HepG2 (cell line): ENCODE measurements around the gene KHK. TPM values are rescaled to one million over a fixed set of nuclear protein-coding genes. Genes with fewer than 3 reads are reported as not detected.

Experiments
- CHCHD3 ChIP-seq: sonication (generic); formaldehyde crosslinking; IDR thresholded peaks from 2 replicates; pipeline ENCODE4 v1.8.0; 2022; ENCODE audit warnings: mild to moderate bottlenecking, missing genetic modification reagents, moderate library complexity
- CHD2 ChIP-seq: IDR thresholded peaks from 2 replicates; pipeline ENCODE4 v1.6.1; 2011; ENCODE audit warnings: low read depth, low read length, improper control_type of control experiment
- ELK4 ChIP-seq: sonication (generic); formaldehyde crosslinking; IDR thresholded peaks from 2 replicates; pipeline ENCODE4 v1.9.0; 2021; ENCODE audit warnings: missing genetic modification reagents, borderline replicate concordance
- GLI4 ChIP-seq: sonication (generic); formaldehyde crosslinking; IDR thresholded peaks from 2 replicates; pipeline ENCODE4 v1.5.1; 2020; ENCODE audit warnings: missing genetic modification reagents, mild to moderate bottlenecking, moderate library complexity, borderline replicate concordance
- GRHL1 ChIP-seq: sonication (generic); formaldehyde crosslinking; conservative IDR thresholded peaks from 2 replicates; pipeline ENCODE4 v1.8.0; 2022; ENCODE audit warnings: missing genetic modification reagents
- MIER2 ChIP-seq: IDR thresholded peaks from 2 replicates; pipeline ENCODE4 v1.6.1; 2016; ENCODE audit warnings: missing biosample characterization, missing genetic modification reagents
- NCOA5 ChIP-seq: sonication (generic); formaldehyde crosslinking; IDR thresholded peaks from 2 replicates; pipeline ENCODE4 v1.4.0; 2020; ENCODE audit warnings: missing genetic modification reagents
- TCF12 ChIP-seq, 2 experiments: fragments of 450-650 bp in 1 of 2; sonication (generic) in 1 of 2; formaldehyde crosslinking in 1 of 2; IDR thresholded peaks; 2 replicates each; pipeline versions ENCODE4 v1.6.1 to v1.8.0; 2017 to 2022; ENCODE audit warnings: antibody characterized with exemption in 1 of 2, mild to moderate bottlenecking in 1 of 2, missing genetic modification reagents in 1 of 2, moderate library complexity in 1 of 2
- TEAD2 ChIP-seq: sonication (generic); formaldehyde crosslinking; IDR thresholded peaks from 2 replicates; pipeline ENCODE4 v1.9.0; 2021; ENCODE audit warnings: missing genetic modification reagents
- ZBTB33 ChIP-seq: sonication (generic); formaldehyde crosslinking; IDR thresholded peaks from 2 replicates; pipeline ENCODE4 v1.4.0; 2020; ENCODE audit warnings: missing genetic modification reagents
- ZFP1 ChIP-seq: IDR thresholded peaks from 2 replicates; pipeline ENCODE4 v1.6.1; 2016
- ZFP91 ChIP-seq: sonication (generic); formaldehyde crosslinking; IDR thresholded peaks from 2 replicates; pipeline ENCODE4 v1.9.0; 2022; ENCODE audit warnings: missing genetic modification reagents, mild to moderate bottlenecking, borderline replicate concordance
- ZMYM4 ChIP-seq: sonication (generic); formaldehyde crosslinking; IDR thresholded peaks from 2 replicates; pipeline ENCODE4 v1.8.1; 2023; ENCODE audit warnings: mild to moderate bottlenecking, missing genetic modification reagents
- ZNF367 ChIP-seq: sonication (generic); formaldehyde crosslinking; IDR thresholded peaks from 2 replicates; pipeline ENCODE4 v1.4.0; 2020; ENCODE audit warnings: missing genetic modification reagents, borderline replicate concordance
- ZNF446 ChIP-seq: sonication (generic); formaldehyde crosslinking; IDR thresholded peaks from 2 replicates; pipeline ENCODE4 v1.5.0; 2020; ENCODE audit warnings: mild to moderate bottlenecking, missing genetic modification reagents
- ZNF513 ChIP-seq: sonication (generic); formaldehyde crosslinking; conservative IDR thresholded peaks from 2 replicates; pipeline ENCODE4 v1.5.0; 2020; ENCODE audit warnings: missing genetic modification reagents
- ZNF776 ChIP-seq: sonication (generic); formaldehyde crosslinking; IDR thresholded peaks from 2 replicates; pipeline ENCODE4 v1.4.0; 2020; ENCODE audit warnings: mild to moderate bottlenecking, missing genetic modification reagents
- ZNF792 ChIP-seq: IDR thresholded peaks from 2 replicates; pipeline ENCODE4 v1.6.1; 2016
- polyA plus RNA-seq, 8 experiments: library from polyadenylated mRNA; depleted of rRNA in 3 of 8; stranded (reverse) in 7 of 8; unstranded in 1 of 8; fragments of >200 nt; fragmentation: Illumina TruSeq in 4 of 8; extraction: Trizol in 4 of 8; gene quantifications; 2 replicates each; pipeline versions ENCODE4 v1.2.1 to v1.2.3, GENCODE V29; 2011 to 2016; ENCODE audit warnings: low read depth in 4 of 8, missing spikeins in 1 of 8, mixed read lengths in 1 of 8; ENCODE audit not compliant: insufficient read depth in 1 of 8
- total RNA-seq, 5 experiments: library from RNA; depleted of rRNA; stranded (reverse); fragments of >200 nt; fragmentation: Illumina TruSeq; extraction: Trizol; gene quantifications; 2 replicates each; pipeline ENCODE4 v1.2.3, GENCODE V29; 2016; ENCODE audit warnings: low read depth in 1 of 5
- TF ChIP-seq, protein P1 (sequence below): sonication (generic); formaldehyde crosslinking; IDR thresholded peaks from 2 replicates; pipeline ENCODE4 v1.4.0; 2020; ENCODE audit warnings: missing genetic modification reagents, borderline replicate concordance

KHK gene
- total and polyA plus RNA-seq, 2 of the 13 experiments (the other 11 are each of a cell fraction or from before 2014, with no cell fraction given): 40.9 to 99.2 TPM

DNA sequence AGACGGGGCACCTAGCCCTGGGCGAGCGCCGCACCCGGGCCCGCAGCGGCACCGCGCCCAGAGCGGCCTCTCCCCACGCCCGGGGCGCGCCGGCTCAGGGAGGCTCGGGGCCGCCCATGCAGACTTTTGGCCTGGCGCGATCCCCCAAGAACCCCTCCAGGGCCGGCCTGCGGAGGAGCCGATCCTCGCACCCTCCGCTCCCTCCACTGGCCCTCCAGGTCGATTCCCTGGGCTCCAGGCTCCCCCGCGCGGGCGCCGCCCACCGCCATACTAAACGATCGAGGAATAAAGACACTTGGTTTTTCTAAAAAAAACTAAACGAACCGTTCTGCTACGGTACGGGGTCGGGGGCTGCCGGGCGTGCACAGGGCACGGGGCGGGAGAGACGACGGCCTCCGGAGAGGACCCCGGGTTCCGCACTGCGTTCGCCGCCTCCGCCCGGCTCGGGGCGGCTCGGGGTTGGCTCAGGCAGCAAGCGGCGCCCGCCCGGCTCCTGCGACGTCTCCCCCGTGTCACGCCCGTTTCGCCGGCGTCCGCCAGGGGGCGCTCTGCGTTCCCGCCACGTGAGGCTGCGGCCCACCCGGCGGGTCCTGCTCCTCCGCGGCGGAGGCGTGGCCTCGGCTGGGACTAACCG, 365 bp upstream of the KHK start (continued):
- TF ChIP-seq ZBTB33 (peak; percentile 84), ZNF367 (CRISPR knock-in tag) (no peak; the same call in 1 of the 2 replicates), ZMYM4 (CRISPR knock-in tag) (no peak), GLI4 (CRISPR knock-in tag) (no peak; the same call in 1 of the 2 replicates), ZNF792 (CRISPR knock-in tag) (peak; percentile 92), ZNF446 (0 out of 2 replicates have a peak, but pooled peaks have one; percentile 83), MIER2 (peak; percentile 22; the same call in 1 of the 2 replicates), GRHL1 (no peak), TCF12 (IDR thresholded peaks at IDR 0.05) (no peak), TCF12 (CRISPR knock-in tag; IDR thresholded peaks at IDR 0.05) (no peak), CHD2 (no peak), ZNF776 (CRISPR knock-in tag) (no peak; the same call in 1 of the 2 replicates), CHCHD3 (CRISPR knock-in tag) (peak; percentile 22; the same call in 1 of the 2 replicates), ELK4 (CRISPR knock-in tag) (no peak), ZFP91 (CRISPR knock-in tag) (no peak; the same call in 1 of the 2 replicates), ZFP1 (CRISPR knock-in tag) (peak; percentile 72; the same call in 1 of the 2 replicates), ZNF513 (no peak), TEAD2 (CRISPR knock-in tag) (no peak), NCOA5 (CRISPR knock-in tag) (no peak)
- TF ChIP-seq, protein P1, sequence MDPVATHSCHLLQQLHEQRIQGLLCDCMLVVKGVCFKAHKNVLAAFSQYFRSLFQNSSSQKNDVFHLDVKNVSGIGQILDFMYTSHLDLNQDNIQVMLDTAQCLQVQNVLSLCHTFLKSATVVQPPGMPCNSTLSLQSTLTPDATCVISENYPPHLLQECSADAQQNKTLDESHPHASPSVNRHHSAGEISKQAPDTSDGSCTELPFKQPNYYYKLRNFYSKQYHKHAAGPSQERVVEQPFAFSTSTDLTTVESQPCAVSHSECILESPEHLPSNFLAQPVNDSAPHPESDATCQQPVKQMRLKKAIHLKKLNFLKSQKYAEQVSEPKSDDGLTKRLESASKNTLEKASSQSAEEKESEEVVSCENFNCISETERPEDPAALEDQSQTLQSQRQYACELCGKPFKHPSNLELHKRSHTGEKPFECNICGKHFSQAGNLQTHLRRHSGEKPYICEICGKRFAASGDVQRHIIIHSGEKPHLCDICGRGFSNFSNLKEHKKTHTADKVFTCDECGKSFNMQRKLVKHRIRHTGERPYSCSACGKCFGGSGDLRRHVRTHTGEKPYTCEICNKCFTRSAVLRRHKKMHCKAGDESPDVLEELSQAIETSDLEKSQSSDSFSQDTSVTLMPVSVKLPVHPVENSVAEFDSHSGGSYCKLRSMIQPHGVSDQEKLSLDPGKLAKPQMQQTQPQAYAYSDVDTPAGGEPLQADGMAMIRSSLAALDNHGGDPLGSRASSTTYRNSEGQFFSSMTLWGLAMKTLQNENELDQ (CRISPR knock-in tag): no peak
